ENCODE results near the gene GNG7. TPM values are rescaled to one million over a fixed set of nuclear protein-coding genes. Genes with fewer than 3 reads are reported as not detected.

The GNG7 gene
- polyA plus RNA-seq, 1 of the 3 experiments (the other 2 are of a cell fraction): 2.2 TPM

GRCh38 chr19:2685204-2685704 lies 17.2 kb downstream of the GNG7 start:
- CTCF ChIA-PET: interaction anchor here (1.0 to 1.1 kb wide), 2 partner anchors 16 to 37 kb away, joined by 3 read pairs; no protein-coding TSS in a partner anchor
- Histone ChIP-seq H2AFZ (ENCODE audit: low read depth) (no peak overlapping the region), H3K9me2 (no peaks in the 10 kb centered on the region), H3F3A (replicated peaks; ENCODE audit: insufficient read depth) (no peaks in the 10 kb centered on the region), H3K79me2 (ENCODE audit: insufficient read depth) (no peaks in the 10 kb centered on the region), H3K9me3 (no peaks in the 10 kb centered on the region), H3K27ac (ENCODE audit: low read depth in 2 of 2, low read length in 1 of 2) (no peak overlapping the region), H4K20me1 (ENCODE audit: insufficient read depth) (no peaks in the 10 kb centered on the region), H3K27me3 (ENCODE audit: insufficient read depth) (no peaks in the 10 kb centered on the region), H3K4me1 (ENCODE audit: control insufficient read depth in 1 of 2, insufficient read depth in 2 of 2, low read depth in 1 of 2, low read length in 1 of 2) (no peaks in the 10 kb centered on the region), H3K4me3 (ENCODE audit: low read depth in 2 of 2, low read length in 1 of 2) (no peak overlapping the region), H3K4me2 (no peak overlapping the region), H3K36me3 (replicated peaks in 1 of 2; ENCODE audit: control insufficient read depth in 1 of 2, insufficient read depth in 2 of 2, low read length in 1 of 2) (no peaks in the 10 kb centered on the region), H3K9ac (no peak overlapping the region)
- TF ChIP-seq ZBTB33 (IDR thresholded peaks at IDR 0.05; ENCODE audit: borderline replicate concordance, low read depth) (no peak), NFIC (IDR thresholded peaks at IDR 0.05; ENCODE audit: borderline replicate concordance) (no peak), CHD2 (IDR thresholded peaks at IDR 0.05; ENCODE audit: low read length, partially characterized antibody) (no peak), GATA2 (CRISPR knock-in tag; IDR thresholded peaks at IDR 0.05) (no peak), USF1 (IDR thresholded peaks at IDR 0.05; ENCODE audit: borderline replicate concordance, low read depth) (no peak), EP300 (IDR thresholded peaks at IDR 0.05; ENCODE audit: borderline replicate concordance in 1 of 2, low read depth in 1 of 2, low read length in 1 of 2) (no peak), FOSL2 (IDR thresholded peaks at IDR 0.05; ENCODE audit: borderline replicate concordance, low read depth) (no peak), NRF1 (IDR thresholded peaks at IDR 0.05; ENCODE audit: low read depth, low read length) (no peak)
- POLR2A ChIA-PET: no interaction called here
- 71% methylated on average over 6 of the region's 6 CpGs for WGBS (ENCODE audit: low lambda C conversion rate)
- DNase-seq: no peak

GRCh38 chr19:2683430-2684003 lies 19.0 kb downstream of the GNG7 start:
- H3K9me2 ChIP-seq: no peaks in the 10 kb centered on the region
- WGBS (ENCODE audit: low lambda C conversion rate): 63% methylated on average over 20 of the region's 20 CpGs
- no peak overlapping the region for H3K4me3 ChIP-seq (ENCODE audit: low read depth in 2 of 2, low read length in 1 of 2)
- no peaks in the 10 kb centered on the region; the same call in 1 of the 2 replicates for H3K27me3 ChIP-seq (ENCODE audit: insufficient read depth)
- no peak overlapping the region for H3K4me2 ChIP-seq
- no peaks in the 10 kb centered on the region for H3K79me2 ChIP-seq (ENCODE audit: insufficient read depth)
- POLR2A ChIA-PET: no interaction called here
- no peaks in the 10 kb centered on the region for H3K4me1 ChIP-seq (ENCODE audit: control insufficient read depth in 1 of 2, insufficient read depth in 2 of 2, low read depth in 1 of 2, low read length in 1 of 2)
- H3K9ac ChIP-seq: no peak overlapping the region
- no peaks in the 10 kb centered on the region for H3K9me3 ChIP-seq
- DNase-seq: no peak
- no peaks in the 10 kb centered on the region for H3K36me3 ChIP-seq (replicated peaks in 1 of 2; ENCODE audit: control insufficient read depth in 1 of 2, insufficient read depth in 2 of 2, low read length in 1 of 2)
- CTCF ChIA-PET: interaction anchor here (0.8 to 1.7 kb wide), 3 partner anchors 10 to 35 kb away, joined by 3 to 5 read pairs (median 3); no protein-coding TSS in a partner anchor
- no peaks in the 10 kb centered on the region for H4K20me1 ChIP-seq (ENCODE audit: insufficient read depth)
- H3F3A ChIP-seq (replicated peaks; ENCODE audit: insufficient read depth): no peaks in the 10 kb centered on the region
- H2AFZ ChIP-seq (ENCODE audit: low read depth): no peak overlapping the region
- H3K27ac ChIP-seq (ENCODE audit: low read depth in 2 of 2, low read length in 1 of 2): no peak overlapping the region
- no peak for TF ChIP-seq YY1 (IDR thresholded peaks at IDR 0.05; ENCODE audit: low read depth)
- no peak for TF ChIP-seq RAD21 (IDR thresholded peaks at IDR 0.05; ENCODE audit: low read length)
- no peak for TF ChIP-seq GATA2 (CRISPR knock-in tag; IDR thresholded peaks at IDR 0.05)
- no peak for TF ChIP-seq RCOR1 (IDR thresholded peaks at IDR 0.05; ENCODE audit: low read length)
- no peak for TF ChIP-seq EP300 (IDR thresholded peaks at IDR 0.05; ENCODE audit: borderline replicate concordance in 1 of 2, low read depth in 1 of 2, low read length in 1 of 2)
- no peak for TF ChIP-seq PBX3 (IDR thresholded peaks at IDR 0.05)
- TF ChIP-seq NFIC (IDR thresholded peaks at IDR 0.05; ENCODE audit: borderline replicate concordance): no peak
- TF ChIP-seq TAF1 (IDR thresholded peaks at IDR 0.05; ENCODE audit: borderline replicate concordance, low read depth, low read length): no peak
- no peak for TF ChIP-seq SIN3A (IDR thresholded peaks at IDR 0.05; ENCODE audit: borderline replicate concordance, low read depth, low read length)
- no peak for TF ChIP-seq MAX (IDR thresholded peaks at IDR 0.05; ENCODE audit: low read depth)
- TF ChIP-seq IRF3 (IDR thresholded peaks at IDR 0.05; ENCODE audit: low read depth, low read length): no peak
- no peak for TF ChIP-seq FOXJ3 (CRISPR knock-in tag; IDR thresholded peaks at IDR 0.05)
- no peak for TF ChIP-seq FOSL2 (IDR thresholded peaks at IDR 0.05; ENCODE audit: borderline replicate concordance, low read depth)
- no peak for TF ChIP-seq ZBTB33 (IDR thresholded peaks at IDR 0.05; ENCODE audit: borderline replicate concordance, low read depth)
- no peak for TF ChIP-seq GABPA (IDR thresholded peaks at IDR 0.05; ENCODE audit: low read depth)
- TF ChIP-seq MXI1 (IDR thresholded peaks at IDR 0.05; ENCODE audit: low read depth, low read length): no peak
